Measurements from ENCODE around the gene HES5.

GRCh38 chr1:2540816-2541492, 10.9 kb upstream of the HES5 start:
- TF ChIP-seq POLR2A (IDR thresholded peaks at IDR 0.05): no peak
- TF ChIP-seq CTCF (IDR thresholded peaks at IDR 0.05): no peak

Measured in uterus (tissue), 2 donors.